ENCODE data around the gene RBM20. TPM values are rescaled to one million over a fixed set of nuclear protein-coding genes. Genes with fewer than 3 reads are reported as not detected.
"Not testable (repeated sequence)": the region's sequence is repeated elsewhere in the genome, so short reads cannot be mapped to it uniquely, and the experiment has no call there.

RBM20 gene
- total RNA-seq, 1 donor from 2014 or later, result 0.02 TPM

- Mint-ChIP-seq H3K27ac (peak overlapping the region; percentile 72), H3K4me1 (ENCODE audit: low read depth) (peaks cover 73% of the 10 kb centered on the region)
- intact Hi-C loops (cut with micrococcal nuclease), result loop anchor here (10.0 kb wide), 1 partner anchor 452 kb away; no protein-coding TSS in a partner anchor
- not testable (repeated sequence) for H3K9me3 Mint-ChIP-seq; H3K36me3 Mint-ChIP-seq (ENCODE audit: low read depth); H3K27me3 Mint-ChIP-seq (ENCODE audit: low read depth); DNase-seq (ENCODE audit: low spot score); H3K4me3 Mint-ChIP-seq (ENCODE audit: low read depth)
These were observed 223.1 kb downstream of the RBM20 start for GRCh38 chr10:110867011-110867806.

GRCh38 chr10:110867807-110868465, 223.8 kb downstream of the RBM20 start:
- H3K27me3 Mint-ChIP-seq (ENCODE audit: low read depth), result no peaks in the 10 kb centered on the region
- peak overlapping the region; percentile 72 for H3K27ac Mint-ChIP-seq
- H3K36me3 Mint-ChIP-seq (ENCODE audit: low read depth), result peaks cover 3% of the 10 kb centered on the region
- H3K4me1 Mint-ChIP-seq (ENCODE audit: low read depth), result peaks cover 70% of the 10 kb centered on the region
- intact Hi-C loops (cut with micrococcal nuclease), result loop anchor here (10.0 kb wide), 1 partner anchor 453 kb away; no protein-coding TSS in a partner anchor
- H3K4me3 Mint-ChIP-seq (ENCODE audit: low read depth), result peak overlapping the region; percentile 11
- H3K9me3 Mint-ChIP-seq, result no peaks in the 10 kb centered on the region
- no peak for DNase-seq (ENCODE audit: low spot score)

- Mint-ChIP-seq H3K36me3 (ENCODE audit: low read depth) (no peaks in the 10 kb centered on the region), H3K27me3 (ENCODE audit: low read depth) (no peaks in the 10 kb centered on the region), H3K4me3 (ENCODE audit: low read depth) (peak overlapping the region; percentile 55), H3K4me1 (ENCODE audit: low read depth) (peaks cover 65% of the 10 kb centered on the region), H3K9me3 (no peaks in the 10 kb centered on the region), H3K27ac (peak overlapping the region; percentile 77)
- DNase-seq (ENCODE audit: low spot score), result no peak
- intact Hi-C loops (cut with micrococcal nuclease), result loop anchor here (10.0 kb wide), 1 partner anchor 454 kb away; no protein-coding TSS in a partner anchor
These were observed 224.8 kb downstream of the RBM20 start for GRCh38 chr10:110868981-110869380.

- Mint-ChIP-seq H3K9me3 (no peaks in the 10 kb centered on the region), H3K27ac (peak overlapping the region; percentile 97), H3K4me3 (ENCODE audit: low read depth) (peak overlapping the region; percentile 91), H3K27me3 (ENCODE audit: low read depth) (no peaks in the 10 kb centered on the region), H3K36me3 (ENCODE audit: low read depth) (peaks cover 9% of the 10 kb centered on the region), H3K4me1 (ENCODE audit: low read depth) (peaks cover 52% of the 10 kb centered on the region)
- intact Hi-C loops (cut with micrococcal nuclease), result loop anchor here (1.0 to 10.0 kb wide), 7 partner anchors 14 to 804 kb away; partner anchors contain the start of gene SMNDC1
- no peak for DNase-seq (ENCODE audit: low spot score)
These were observed 226.7 kb downstream of the RBM20 start for GRCh38 chr10:110870823-110871297.

GRCh38 chr10:110871298-110872084, 227.4 kb downstream of the RBM20 start, which contains the start of gene PDCD4:
TSS of gene PDCD4 (plus strand) at chr10:110871928. CDS start at chr10:110876028, 4,100 bp downstream.
- Mint-ChIP-seq H3K9me3 (no peaks in the 10 kb centered on the region), H3K4me1 (ENCODE audit: low read depth) (peaks cover 46% of the 10 kb centered on the region), H3K4me3 (ENCODE audit: low read depth) (peak within 1 kb of the TSS; percentile 91), H3K36me3 (ENCODE audit: low read depth) (peaks cover 12% of the 10 kb centered on the region), H3K27ac (peak within 1 kb of the TSS; percentile 97), H3K27me3 (ENCODE audit: low read depth) (no peaks in the 10 kb centered on the region)
- intact Hi-C loops (cut with micrococcal nuclease), result loop anchor here (1.0 to 10.0 kb wide), 8 partner anchors 15 to 804 kb away; partner anchors contain the start of genes BBIP1, SHOC2 and SMNDC1
- peak; percentile 94 for DNase-seq (ENCODE audit: low spot score)

- peak overlapping the region; percentile 81 for H3K4me3 Mint-ChIP-seq (ENCODE audit: low read depth)
- peaks cover 41% of the 10 kb centered on the region for H3K4me1 Mint-ChIP-seq (ENCODE audit: low read depth)
- intact Hi-C loops (cut with micrococcal nuclease), result loop anchor here (1.0 to 10.0 kb wide), 6 partner anchors 47 to 805 kb away; partner anchors contain the start of genes BBIP1, SHOC2 and SMNDC1
- DNase-seq (ENCODE audit: low spot score), result peak; percentile 71
- H3K36me3 Mint-ChIP-seq (ENCODE audit: low read depth), result peaks cover 16% of the 10 kb centered on the region
- H3K27me3 Mint-ChIP-seq (ENCODE audit: low read depth), result no peaks in the 10 kb centered on the region
- no peaks in the 10 kb centered on the region for H3K9me3 Mint-ChIP-seq
- H3K27ac Mint-ChIP-seq, result peak overlapping the region; percentile 88
These were observed 228.2 kb downstream of the RBM20 start for GRCh38 chr10:110872145-110872983.

GRCh38 chr10:110872984-110873923, 229.1 kb downstream of the RBM20 start:
- Mint-ChIP-seq H3K9me3 (no peaks in the 10 kb centered on the region), H3K4me3 (ENCODE audit: low read depth) (peak overlapping the region; percentile 81), H3K4me1 (ENCODE audit: low read depth) (peaks cover 39% of the 10 kb centered on the region), H3K36me3 (ENCODE audit: low read depth) (peaks cover 25% of the 10 kb centered on the region), H3K27ac (peak overlapping the region; percentile 88), H3K27me3 (ENCODE audit: low read depth) (no peaks in the 10 kb centered on the region)
- no peak for DNase-seq (ENCODE audit: low spot score)
- intact Hi-C loops (cut with micrococcal nuclease), result loop anchor here (1.0 to 10.0 kb wide), 6 partner anchors 46 to 806 kb away; partner anchors contain the start of genes BBIP1, SHOC2 and SMNDC1

- Mint-ChIP-seq H3K27me3 (ENCODE audit: low read depth) (no peaks in the 10 kb centered on the region), H3K36me3 (ENCODE audit: low read depth) (peaks cover 30% of the 10 kb centered on the region), H3K4me3 (ENCODE audit: low read depth) (peak overlapping the region; percentile 73), H3K27ac (peak overlapping the region; percentile 7), H3K9me3 (no peaks in the 10 kb centered on the region), H3K4me1 (ENCODE audit: low read depth) (peaks cover 37% of the 10 kb centered on the region)
- intact Hi-C loops (cut with micrococcal nuclease), result loop anchor here (5.0 to 10.0 kb wide), 5 partner anchors 72 to 807 kb away; partner anchors contain the start of gene SMNDC1
- no peak for DNase-seq (ENCODE audit: low spot score)
These were observed 229.8 kb downstream of the RBM20 start for GRCh38 chr10:110873951-110874350.

GRCh38 chr10:110876000-110876399, 231.9 kb downstream of the RBM20 start:
- no peak overlapping the region for H3K27ac Mint-ChIP-seq
- peaks cover 25% of the 10 kb centered on the region for H3K4me1 Mint-ChIP-seq (ENCODE audit: low read depth)
- peaks cover 39% of the 10 kb centered on the region for H3K36me3 Mint-ChIP-seq (ENCODE audit: low read depth)
- H3K9me3 Mint-ChIP-seq, result no peaks in the 10 kb centered on the region
- intact Hi-C loops (cut with micrococcal nuclease), result loop anchor here (10.0 kb wide), 2 partner anchors 261 to 571 kb away; partner anchors contain the start of gene SMNDC1
- H3K4me3 Mint-ChIP-seq (ENCODE audit: low read depth), result no peak overlapping the region
- no peak for DNase-seq (ENCODE audit: low spot score)
- no peaks in the 10 kb centered on the region for H3K27me3 Mint-ChIP-seq (ENCODE audit: low read depth)

GRCh38 chr10:110876788-110877187, 232.7 kb downstream of the RBM20 start:
- Mint-ChIP-seq H3K9me3 (no peaks in the 10 kb centered on the region), H3K4me3 (ENCODE audit: low read depth) (no peak overlapping the region)

More at GRCh38 chr10:110876788-110877187, 232.7 kb downstream of the RBM20 start:
- intact Hi-C loops (cut with micrococcal nuclease), result loop anchor here (10.0 kb wide), 2 partner anchors 262 to 572 kb away; partner anchors contain the start of gene SMNDC1
- Mint-ChIP-seq H3K27me3 (ENCODE audit: low read depth) (no peaks in the 10 kb centered on the region), H3K4me1 (ENCODE audit: low read depth) (peaks cover 25% of the 10 kb centered on the region), H3K27ac (no peak overlapping the region), H3K36me3 (ENCODE audit: low read depth) (peaks cover 47% of the 10 kb centered on the region)
- DNase-seq (ENCODE audit: low spot score), result no peak
